NCI-H2227 treated with DMSO at 0.1 percent for 48 hours (cell line): ENCODE measurements around the gene GNAS-AS1.

Experiments
- DNase-seq: peaks from one replicate; lab custom pipeline; 2025; lab: John Stamatoyannopoulos, UW

The GNAS-AS1 gene

DNA sequence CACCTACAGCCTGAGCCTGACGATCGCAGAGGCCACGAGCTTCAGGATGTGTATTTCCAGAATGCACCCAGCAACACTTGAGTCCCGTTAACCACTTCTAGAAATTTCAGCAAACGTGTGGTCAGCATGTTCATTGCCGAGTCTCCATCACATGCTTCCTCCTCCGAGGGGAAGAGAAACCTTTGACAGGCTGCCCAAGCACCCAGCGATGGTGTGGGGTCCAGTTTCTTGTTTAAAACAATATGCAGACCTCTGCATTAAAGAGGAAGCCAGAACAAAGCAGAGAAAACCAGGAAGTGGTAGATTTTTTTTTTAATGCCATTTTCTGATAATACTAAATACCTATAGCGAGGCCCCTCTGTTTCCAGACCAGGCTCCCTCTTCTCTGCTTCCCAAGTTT is 71.9 kb downstream of the GNAS-AS1 start:
- DNase-seq, result no peak

DNA sequence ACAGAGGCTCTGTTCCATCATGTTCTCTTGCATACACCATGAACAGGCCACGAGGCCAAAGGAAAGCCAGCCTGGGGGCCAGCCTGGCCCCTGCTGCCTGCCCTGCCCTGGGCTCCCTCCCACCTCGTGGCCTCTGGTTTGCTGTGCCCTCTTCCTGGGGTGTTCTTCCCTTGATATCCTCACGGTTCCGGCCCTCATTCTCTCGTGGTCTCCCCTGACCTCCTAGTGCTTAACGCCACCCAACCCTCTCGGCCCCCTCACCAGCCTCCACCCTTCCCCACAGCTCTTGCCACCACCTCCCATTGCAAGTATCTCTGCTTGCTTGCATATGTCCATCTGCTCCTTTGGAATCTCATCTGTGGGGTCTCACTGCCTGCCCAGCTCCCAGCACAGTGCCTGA is 73.0 kb downstream of the GNAS-AS1 start:
- no peak for DNase-seq

DNA sequence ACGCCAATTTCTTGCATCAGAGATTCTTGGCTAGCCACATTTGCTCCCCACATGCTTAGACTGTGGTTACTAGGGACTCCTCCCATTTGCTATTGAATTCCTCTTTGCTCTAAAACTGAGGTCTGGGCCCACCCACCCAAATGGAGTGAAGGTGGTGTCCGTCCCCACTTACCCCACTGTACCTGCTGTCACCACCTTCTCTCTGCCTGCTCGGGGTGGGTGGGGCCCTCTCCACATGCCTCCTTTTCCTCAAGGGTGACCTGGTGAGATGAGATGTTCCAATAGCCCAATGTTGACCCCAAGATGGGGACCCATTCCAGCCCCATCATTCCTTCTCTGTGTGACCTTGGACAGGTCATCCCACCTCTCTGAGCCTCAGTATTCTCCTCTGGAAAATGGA is 74.6 kb downstream of the GNAS-AS1 start:
- no peak for DNase-seq

DNA sequence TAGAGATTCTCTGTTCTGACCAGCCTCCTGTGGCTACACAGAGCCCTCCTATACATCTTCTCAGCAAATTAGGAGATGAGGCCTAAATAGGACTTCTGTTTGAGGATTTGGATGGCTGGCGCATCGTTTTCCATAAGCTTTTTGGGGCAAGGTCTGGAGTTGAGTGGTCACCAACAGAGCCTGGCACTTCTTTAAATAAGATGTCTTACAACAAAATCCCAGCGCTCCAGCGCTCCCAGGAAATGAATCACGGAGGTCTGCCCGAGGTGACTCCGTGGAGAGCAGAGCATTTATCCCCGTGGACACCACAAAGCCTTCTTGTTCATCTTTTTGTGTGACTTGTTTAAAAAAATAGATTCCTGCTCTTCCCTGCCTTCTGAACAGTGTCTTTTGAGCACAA is 75.3 kb downstream of the GNAS-AS1 start:
- no peak for DNase-seq

DNA sequence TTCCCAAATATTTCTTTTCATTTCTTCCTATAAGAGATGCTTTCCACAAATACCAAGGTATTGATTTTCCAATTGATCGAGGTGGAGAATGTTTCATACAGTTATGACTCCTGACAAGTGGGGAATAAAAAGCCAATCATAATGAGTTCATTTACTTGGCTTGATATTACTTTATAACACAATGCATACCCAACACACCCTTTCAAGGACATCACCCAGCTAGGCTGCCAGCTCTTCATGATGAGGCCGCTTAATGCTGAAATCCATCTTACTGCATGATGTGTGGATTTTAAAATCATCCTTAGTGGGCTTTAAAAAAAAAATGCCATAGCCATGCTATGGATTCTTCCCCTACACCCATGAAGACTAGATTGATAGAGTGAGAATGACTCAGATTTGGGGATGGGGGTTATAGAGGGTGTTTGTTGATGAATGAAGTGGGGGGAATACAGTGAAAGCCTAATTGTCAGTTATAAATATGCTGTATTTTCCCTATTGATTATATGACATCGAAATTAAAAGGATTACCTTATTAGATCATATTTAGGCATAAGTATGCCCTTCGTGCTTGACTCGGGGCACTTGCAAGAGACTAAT is 75.9 kb downstream of the GNAS-AS1 start:
- DNase-seq, result no peak

DNA sequence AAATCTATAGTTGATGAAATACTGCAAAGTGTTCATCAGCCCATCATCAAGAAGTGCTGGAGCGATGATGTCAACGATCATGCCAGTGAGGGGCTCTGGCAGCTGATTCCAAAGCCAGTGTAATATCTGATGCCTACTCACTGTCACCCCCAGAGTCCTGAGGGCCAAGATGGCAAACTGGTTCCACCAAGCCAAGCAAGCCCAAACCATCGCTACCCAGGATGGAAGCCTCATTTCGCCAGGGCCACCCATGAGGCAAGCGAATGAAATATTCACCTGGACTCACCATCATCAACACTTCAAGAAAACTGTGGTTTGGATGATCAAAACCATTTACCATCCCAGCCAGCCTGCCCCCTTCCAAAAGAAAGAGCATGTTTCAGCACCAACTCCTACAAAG is 76.5 kb downstream of the GNAS-AS1 start:
- DNase-seq, result no peak

DNA sequence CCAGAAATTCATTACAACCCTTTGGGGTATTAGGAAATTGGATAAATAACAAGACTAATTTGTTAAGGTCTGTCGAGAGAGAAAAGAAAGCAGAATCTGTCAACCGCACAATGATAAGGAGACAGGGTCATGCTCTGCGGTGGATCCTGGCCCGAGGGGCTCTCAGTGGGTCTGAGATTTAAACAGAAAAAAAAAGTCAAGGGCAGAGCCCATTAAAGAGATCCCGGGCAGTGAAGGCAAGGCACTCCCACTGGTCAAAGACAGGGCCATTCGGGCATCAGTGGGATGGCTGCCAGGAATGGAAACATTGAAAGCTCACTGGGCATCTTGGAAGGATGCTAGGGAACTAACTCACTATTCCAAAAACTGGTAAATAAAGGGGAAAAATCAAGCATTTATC is 77.9 kb downstream of the GNAS-AS1 start:
- no peak for DNase-seq
